DMS53 treated with DMSO at 0.1 percent for 48 hours (cell line): ENCODE results near the gene GLTP.

Experiments
- DNase-seq: peaks from one replicate; lab custom pipeline; 2025; ENCODE audit not compliant: unreplicated experiment; lab: John Stamatoyannopoulos, UW

Gene GLTP

DNA sequence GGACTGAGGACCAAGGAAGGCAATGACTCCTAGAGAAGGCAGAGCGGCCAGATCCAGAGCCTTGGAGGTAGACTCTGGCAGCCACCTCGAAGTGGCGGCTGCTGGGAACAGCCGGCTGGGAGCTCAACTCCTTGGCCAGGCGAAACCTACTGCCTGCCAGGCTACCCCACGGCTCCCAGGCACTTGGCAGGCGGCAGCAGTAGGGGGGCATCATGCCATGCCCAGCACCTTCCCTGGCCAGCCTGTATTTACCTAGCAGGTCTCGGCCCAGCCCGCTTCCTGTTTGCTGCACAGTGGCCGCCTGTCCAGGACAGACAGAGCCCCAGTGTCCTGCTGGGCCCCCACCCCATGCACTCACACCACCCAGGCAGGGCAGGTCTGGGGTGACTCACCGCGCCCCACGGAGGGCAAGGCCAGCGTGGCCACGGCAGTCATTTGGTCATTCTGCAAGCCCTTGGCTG, 57.4 kb downstream of the GLTP start:
- DNase-seq = no peak

DNA sequence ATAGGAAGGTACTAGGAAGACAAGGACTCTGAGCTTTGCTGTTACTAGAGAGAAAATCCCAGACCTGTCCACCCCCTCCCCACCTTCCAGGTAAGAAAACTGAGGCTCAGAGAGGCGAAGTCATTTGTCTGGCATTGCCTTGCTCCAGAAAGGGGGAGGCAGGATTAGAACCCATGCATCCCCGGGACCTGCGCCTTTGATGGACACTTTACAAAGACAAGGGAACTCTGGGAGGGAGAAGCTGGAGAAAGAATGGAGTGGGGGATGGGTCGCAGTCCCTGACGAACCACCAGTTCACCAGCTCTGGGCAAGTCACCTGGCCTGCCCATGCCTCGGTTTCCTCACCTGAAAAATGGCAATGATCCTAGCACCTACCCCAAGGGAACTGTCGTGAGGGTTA, 57.9 kb downstream of the GLTP start:
- DNase-seq = no peak

DNA sequence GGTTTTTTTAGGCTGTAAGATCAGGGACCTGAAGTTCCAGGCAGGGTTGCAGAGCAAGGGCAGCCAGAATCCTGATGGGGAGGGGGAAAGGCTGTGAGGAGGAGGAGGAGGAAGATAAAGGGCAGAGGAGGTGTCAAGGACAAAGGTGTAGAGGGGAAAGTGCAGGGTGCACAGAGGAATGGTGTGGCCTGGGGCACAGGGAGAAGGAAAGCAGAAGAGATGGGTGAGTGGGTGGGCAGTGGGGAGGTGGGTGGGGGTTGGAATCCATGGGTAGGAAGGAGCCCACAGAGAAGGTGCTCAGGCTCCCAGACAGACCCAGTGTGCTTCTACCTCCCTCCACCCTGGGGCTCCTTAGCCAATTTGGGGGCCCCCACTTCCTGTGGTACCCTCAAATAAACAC, 58.4 kb downstream of the GLTP start:
- no peak for DNase-seq

DNA sequence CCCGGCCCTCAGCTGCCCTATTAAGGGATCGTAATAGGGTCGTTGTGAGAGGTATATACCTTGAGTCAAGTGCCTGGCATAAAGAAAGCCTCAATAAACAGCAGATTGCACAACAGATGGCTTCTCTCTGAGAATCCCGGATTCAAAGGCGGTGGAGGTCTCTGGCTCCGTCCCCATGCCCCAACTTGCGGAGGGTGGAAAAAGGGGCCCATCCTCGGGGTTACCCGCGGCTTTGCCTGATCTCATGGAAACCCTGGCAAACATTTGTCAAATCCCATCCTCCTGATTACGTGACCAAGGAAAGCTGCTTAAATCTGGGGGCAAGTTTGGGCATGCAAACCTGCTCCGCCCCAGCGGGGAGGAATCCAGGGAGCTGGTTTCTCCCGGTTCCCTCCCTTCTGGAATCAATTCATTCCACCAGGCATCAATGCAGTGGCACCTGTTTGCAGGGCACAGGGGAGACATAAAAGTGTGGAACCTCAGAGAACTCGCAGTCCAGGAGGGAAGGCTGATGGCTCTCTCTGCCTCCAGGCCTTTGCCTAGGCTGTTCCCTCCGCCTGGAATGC, 59.4 kb downstream of the GLTP start:
- no peak for DNase-seq

DNA sequence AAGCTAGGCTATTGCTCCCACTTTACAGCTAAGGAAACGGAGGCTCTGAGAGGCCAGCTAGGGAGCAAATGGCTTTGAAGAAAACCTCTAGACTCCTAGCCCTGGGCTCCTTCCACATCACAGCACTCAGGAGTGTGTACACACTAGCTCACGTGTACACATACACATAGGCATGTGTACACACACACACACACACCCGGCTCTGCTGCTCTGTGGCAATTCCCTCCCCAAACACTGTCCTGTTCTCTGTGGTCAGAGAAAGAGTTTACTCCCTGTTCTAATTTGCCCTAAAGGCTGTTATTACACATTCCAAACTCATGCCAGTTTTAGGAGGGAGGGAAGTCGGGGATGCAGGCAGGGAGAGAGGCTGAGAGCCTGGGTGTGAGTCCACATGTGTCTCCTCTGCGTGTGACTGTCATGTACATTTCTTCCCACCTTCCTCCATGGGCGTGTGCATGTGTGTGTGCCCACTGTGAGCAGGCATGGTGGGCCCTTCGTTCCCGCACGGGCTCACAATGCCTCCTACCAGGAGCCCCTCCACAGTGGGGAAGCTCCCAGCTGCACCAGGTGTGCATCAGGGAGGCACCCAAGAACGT, 61.3 kb downstream of the GLTP start:
- DNase-seq = no peak

DNA sequence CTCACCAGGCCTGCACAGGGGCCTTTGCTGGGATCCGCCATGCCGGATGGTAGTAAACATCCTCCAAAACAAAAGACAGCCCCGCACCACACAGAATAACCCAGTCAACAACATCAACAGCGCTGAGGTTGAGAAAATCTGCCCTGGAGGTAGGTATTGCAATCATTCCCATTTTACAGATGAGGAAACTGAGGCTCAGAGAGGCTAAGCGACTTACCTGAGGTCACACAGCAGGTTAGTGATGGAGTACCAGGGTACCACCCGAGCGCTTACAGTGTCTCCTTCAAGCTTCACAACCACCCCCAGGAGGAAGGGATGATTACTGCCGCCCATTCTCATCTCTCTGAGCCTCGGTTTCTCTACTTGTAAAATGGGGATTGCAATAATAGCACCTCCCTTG, 62.1 kb downstream of the GLTP start:
- no peak for DNase-seq

DNA sequence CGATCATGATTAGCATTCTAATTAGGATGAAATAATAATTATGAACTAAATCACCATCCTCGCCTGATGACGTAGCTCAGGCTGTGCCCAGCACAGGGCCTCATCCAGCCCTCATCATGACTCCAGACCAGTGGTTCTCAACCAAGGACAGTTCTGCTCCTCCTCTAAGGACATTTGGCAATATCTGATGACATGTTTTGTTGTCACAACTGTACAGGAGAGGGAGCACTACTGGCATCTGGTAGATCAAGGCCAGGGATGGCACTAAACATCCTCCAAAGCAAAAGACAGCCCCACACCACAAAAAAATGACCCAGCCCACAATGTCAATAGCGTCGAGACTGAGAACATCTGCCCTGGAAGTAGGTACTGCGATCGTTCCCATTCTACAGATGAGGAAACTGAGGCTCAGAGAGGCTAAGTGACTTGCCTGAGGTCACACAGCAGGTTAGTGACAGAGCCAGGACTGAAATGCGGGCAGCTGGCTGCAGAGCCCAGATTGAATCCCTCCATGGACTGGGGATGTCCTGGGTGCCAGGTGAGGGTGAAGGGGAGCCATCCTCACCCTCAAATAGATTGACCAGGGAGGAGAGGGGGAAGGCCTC, 62.6 kb downstream of the GLTP start:
- DNase-seq = no peak

DNA sequence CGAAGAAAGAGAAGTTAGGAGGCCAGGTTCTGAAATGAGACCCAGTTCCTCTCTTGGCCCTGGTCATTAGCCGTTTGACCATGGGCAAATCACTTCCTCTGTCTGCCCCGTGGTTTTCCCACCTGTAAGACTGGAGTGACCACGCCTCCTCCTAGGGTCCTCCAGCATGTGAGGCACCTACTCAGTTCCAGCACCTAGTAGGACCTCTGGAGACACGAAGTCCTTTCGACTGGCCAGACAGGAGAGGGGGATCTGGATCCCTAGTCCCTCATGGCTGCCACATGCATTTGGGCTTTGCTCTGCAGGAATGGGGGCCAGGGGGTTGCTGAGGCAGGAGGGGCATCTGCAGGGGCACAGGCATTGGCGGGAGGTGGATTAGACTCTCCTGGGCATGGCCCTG, 63.5 kb downstream of the GLTP start:
- no peak for DNase-seq

DNA sequence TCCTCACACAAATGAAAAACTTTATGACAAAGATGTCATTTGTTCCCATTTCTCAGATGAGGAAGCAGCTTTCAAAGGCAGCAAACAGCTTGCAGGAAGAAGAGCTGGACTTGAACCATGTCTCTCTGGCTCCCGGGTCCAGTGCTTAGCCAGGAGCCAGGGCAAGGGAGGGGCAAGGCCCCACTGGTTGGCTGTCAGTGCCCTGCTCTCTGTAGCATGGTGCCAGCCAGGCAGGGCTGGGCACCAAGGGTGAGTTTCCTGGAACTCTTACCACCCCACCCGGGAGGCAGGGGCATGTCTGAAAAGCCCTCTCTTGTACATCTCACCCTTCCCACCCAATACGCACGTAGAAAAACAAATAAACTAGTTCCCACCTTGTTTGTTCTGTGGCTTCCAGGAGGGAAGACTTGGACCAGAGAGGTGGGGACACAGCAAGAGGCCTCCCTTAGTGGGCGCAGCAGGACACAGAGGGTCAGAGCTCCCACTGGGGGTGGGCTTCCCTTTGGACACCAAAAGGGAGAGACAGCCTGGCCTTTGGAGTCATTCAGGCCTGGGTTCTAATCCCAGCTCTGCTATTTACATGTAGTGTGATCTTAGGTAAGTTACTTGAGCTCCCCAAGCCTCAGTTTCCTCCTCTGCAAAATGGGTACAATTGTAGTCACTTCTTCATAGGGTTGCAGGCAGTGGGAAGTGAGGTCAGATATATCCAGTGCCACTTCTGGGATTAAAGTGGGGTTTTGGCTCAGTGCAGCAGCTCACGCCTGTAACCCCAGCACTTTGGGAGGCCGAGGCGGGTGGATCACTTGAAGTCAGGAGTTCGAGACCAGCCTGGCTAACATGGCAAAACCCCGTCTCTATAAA, 64.4 kb downstream of the GLTP start:
- no peak for DNase-seq

DNA sequence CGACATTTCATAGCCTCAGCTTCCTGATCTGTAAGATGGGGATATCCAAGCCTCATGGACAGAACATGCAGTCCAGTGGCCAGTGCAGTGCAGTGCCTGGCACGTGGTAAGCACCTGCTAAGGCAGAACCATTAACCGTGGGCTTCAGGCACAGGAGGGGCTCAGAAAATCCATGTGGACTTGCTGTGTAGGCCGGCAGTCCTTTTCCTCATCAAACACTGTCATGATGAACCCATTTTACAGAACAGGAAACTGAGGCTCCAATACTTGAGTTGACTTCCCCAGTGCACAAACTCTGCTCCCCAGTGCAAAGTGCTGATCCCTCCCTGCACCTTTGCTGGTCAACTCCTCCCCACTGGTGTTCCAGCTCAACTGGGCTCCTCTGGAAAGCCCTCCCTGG, 65.1 kb downstream of the GLTP start:
- no peak for DNase-seq

DNA sequence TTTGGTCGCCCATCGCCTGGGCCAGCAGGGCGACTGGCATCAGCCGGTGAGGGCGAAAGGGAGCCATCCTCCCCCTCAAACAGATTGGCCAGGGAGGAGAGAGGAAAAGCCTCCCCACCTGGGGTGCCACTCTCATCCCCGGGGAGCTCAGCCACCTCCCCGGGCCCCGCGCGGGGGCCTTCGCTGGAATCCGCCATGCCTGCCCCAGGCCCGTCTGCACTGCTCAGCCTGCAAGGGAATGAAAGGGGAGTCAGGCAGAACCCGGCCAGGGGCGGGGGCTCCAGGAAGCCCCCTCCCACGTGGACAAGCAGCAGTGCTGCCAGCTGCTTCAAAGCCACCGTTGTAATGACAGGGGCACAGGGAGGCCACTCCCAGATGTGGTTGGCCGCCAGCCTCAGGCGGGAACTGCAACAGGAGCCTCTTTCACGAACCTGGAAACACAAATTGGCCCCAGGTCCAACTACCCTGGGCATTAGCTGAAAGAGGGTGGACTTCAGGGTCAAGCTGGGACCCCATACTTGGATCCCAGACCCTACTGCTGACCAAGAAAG, 65.7 kb downstream of the GLTP start:
- DNase-seq = no peak

DNA sequence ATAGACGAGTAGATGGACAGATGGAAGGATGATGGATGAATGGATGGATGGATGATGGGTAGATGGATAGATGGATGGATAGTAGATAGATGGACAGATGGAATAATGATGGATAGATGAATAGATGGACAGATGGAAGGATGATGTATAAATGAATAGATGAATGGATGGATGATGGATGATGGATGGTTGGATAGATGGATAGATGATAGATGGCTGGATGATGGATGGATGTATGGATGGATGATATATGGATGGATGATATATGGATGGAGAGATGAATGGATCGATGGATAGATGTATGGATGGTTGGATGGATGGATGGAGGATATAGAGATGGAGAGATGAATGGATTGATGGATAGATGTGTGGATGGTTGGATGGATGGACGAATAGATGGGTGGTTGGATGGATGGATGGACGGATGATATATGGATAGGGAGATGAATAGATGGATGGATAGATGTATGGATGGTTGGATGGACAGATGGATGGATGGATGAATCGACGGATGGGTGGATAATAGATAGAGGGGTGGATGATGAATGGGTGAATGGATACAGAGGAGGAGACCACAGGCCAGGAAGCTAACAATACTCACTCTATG, 66.4 kb downstream of the GLTP start:
- no peak for DNase-seq

DNA sequence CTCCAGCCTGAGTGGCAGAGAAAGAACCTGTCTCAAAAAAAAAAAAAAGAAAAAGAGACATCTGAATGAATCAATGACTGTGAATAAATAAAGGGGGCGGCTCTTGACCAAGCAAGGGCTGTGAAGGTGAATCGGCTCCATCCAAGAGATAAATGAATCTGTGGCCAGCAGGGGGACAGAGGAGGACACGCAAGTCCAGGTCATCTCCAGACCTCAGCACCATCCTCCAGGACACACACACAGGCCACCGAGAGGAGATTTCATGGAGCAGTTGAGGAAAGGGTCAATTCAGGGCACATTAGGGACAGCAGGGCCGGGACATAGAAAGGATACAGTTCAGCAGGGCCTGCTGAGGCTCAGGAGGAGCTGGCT, 68.7 kb downstream of the GLTP start:
- DNase-seq = no peak

DNA sequence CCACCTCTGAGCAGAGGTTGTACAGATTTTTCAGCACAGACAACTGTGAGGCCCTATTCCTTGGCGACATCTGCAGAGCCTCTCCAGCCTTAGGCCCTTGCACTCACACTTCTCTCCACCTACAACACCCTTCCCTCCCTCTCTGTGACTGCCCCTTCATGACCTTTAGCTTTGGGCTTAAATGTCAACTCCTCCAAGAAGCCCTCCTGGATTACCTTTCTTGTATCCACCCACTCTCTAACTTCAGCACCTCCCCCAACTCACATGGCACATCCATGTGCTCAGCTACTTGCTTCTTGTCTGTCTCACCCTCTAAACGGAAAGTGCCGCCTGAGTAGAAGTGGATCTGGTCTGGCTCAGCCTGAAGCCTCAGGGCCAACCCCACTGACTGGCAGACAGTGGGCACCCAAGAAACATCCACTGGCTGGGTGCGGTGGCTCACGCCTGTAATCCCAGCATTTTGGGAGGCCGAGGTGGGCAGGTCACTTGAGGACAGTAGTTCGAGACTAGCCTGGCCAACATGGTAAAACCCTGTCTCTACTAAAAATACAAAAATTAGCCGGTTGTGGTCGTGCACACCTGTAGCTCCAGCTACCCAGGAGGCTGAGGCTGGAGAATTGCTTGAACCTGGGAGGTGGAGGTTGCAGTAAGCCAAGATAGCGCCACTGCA, 69.3 kb downstream of the GLTP start:
- no peak for DNase-seq

DNA sequence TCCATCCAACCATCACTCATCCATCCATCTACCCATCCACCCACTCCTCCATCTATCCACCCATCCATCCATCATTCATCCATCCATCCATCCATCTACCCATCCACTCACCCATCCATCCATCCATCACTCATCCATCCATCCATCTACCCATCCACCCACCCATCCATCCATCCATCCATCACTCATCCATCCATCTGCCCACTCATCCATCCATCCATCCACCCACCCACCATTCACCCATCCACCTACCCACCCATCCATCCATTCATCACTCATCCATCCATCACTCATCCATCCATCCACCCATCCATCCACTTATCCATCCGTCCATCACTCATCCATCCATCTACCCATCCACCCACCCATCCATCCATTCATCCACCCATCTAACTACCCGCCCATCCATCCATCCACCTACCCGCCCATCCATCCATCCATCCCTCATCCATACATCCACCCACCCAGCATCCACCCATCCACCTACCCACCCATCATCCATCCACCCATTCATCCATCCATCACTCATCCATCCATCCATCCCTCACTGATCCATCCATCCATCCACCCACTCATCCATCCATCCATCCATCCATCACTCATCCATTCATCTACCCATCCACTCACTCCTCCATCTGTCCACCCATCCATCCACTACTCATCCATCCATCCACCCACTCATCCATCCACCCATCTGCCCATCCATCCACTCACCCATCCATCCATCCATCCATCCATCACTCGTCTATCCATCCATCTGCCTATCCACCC, 71.3 kb downstream of the GLTP start:
- no peak for DNase-seq

DNA sequence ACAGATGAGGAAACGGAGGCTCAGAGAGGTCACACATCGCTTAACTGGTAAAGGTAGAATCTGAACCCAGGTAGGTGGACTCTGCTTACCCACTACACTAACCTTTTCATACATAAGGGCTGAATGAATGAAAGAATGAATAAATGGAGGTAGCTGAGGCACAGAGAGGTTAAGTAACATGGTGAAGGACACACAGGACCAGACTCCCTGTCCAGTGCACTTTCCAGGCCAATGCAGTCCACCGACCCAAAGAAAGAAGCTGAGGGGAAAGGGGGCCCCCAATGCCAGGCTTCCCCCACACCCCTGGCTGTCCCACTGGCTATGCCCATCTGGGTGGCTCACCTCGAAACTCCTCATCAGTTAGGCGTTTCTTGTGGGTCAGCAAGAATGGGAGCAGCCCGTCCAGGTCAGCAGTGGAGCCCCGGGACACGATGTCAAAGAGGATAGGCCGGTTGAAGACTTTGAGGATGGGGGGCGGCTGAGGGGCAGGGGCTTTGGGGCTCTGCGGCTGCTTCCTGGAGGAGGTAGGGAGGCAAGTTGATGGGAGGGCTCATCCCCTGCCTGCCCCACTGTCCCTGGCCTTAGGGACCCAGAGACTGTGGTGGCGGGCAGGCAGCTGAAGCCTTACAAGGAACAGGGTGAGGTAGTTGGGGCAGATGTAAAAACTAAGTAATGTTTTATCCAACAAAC, 72.2 kb downstream of the GLTP start:
- DNase-seq = no peak

DNA sequence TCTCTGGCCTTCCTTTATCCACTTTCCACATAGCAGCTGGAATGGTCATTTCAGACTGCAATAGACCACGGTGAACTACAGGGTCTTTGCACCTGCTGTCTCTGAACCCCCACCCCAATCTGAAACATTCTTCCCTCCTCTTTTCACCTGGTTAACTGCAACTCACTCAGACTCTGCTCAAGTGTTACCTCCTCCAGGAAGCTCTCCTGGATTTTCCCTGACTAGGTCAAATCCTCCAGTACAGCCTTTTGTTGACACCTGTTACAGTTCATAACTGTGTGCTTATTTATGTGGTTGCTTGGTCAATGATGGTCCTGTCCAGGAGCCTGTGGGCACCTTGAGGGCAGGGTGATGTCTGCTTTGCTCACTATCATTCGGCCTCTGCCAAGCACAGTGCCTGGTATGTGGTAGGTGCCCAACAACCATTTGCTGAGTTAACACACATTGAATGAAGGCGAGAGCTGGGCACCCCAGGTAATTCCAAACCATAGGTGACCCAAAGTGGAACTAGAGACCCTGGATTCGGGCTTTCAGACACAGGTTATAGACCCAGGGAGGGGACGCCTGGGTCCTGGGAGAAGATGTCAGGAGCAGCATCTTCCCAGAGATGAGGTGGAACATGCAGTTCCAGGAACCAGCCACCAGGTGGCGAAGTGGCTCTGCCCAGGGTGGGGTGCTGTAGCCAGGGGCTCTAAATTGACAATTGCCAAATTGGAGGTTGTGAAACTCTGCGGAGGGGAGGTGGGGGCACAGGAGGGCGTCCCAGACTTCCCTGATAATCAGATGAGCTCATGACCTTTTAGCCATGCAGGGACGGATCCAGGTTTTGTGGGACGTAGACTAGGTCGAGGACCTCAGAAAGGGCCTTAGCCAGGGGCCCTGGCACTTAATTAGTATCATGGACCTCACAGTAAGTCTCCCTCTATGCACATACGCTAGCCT, 75.2 kb downstream of the GLTP start:
- DNase-seq = peak; percentile 48

DNA sequence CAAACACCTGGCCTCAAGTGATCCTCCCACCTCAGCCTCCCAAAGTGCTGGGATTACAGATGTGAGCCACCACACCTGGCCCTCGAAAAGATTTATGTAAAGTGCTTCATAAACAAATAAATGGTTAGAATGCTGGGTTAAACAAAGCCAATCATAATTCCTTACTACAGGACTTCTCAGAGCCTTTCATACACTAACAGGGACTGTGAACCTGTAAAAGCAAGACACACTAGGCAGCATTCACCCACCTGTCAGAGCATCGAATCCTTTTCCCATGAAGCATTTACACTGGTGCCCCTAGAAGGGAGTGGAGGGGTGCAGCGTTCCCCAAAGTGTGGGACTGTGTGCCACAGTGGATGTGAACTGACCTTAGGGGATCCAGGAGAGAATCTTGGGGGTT, 76.7 kb downstream of the GLTP start:
- no peak for DNase-seq
